B cell (primary cell): ENCODE results near the gene C20orf141. TPM values are rescaled to one million over a fixed set of nuclear protein-coding genes. Genes with fewer than 3 reads are reported as not detected.

Experiments
- ATAC-seq: fragments of 200-7000 bp; cut with Tn5 transposase; one replicate; pipeline ENCODE4 v1.10.0; 2021; ENCODE audit warnings: low read depth, mild to moderate bottlenecking, moderate number of reproducible peaks, moderate library complexity
- CTCF ChIA-PET: fragments of 350-600 bp; sonication (Branson Sonifier 250); formaldehyde crosslinking; loops from one replicate; lab custom pipeline; 2021; ENCODE audit warnings: antibody characterized with exemption, inconsistent platforms; lab: Charles Lee
- POLR2A ChIA-PET: fragments of 350-600 bp; sonication (Branson Sonifier 250); formaldehyde crosslinking; loops from one replicate; lab custom pipeline; 2021; ENCODE audit warnings: antibody characterized with exemption; lab: Charles Lee
- DNase-seq: peaks from one replicate; pipeline ENCODE4 v3.0.0; 2013
- H2AFZ ChIP-seq: 2 replicates; pipeline ENCODE4 v1.6.1; 2012; ENCODE audit warnings: mild to moderate bottlenecking, low read depth, low read length; ENCODE audit not compliant: insufficient read depth, poor library complexity, severe bottlenecking
- H3K27ac ChIP-seq, 2 donors: 1 replicate in 1 of 2; 2 replicates in 1 of 2; pipeline ENCODE4 v1.5.1; 2012 to 2013; ENCODE audit warnings: low read length in 2 of 2, mild to moderate bottlenecking in 2 of 2, moderate library complexity in 1 of 2
- H3K27me3 ChIP-seq, 4 experiments: fragments of 200-600 bp in 1 of 4; sonication (generic) in 1 of 4; replicated peaks in 1 of 4; 1 replicate in 2 of 4; 2 replicates in 2 of 4; pipeline versions ENCODE4 v1.6.1 to v1.7.0; 2013 to 2016; ENCODE audit warnings: low read length in 3 of 4, mild to moderate bottlenecking in 2 of 4, mixed read lengths in 1 of 4, moderate library complexity in 1 of 4; ENCODE audit not compliant: insufficient read depth in 4 of 4, control insufficient read depth in 3 of 4; ENCODE audit errors: control extremely low read depth in 1 of 4
- H3K36me3 ChIP-seq, 2 experiments: replicated peaks in 1 of 2; 1 replicate in 1 of 2; 2 replicates in 1 of 2; pipeline versions ENCODE4 v1.6.1 to v1.7.1; 2013; ENCODE audit warnings: low read length in 1 of 2; ENCODE audit not compliant: insufficient read depth in 2 of 2, control insufficient read depth in 1 of 2; ENCODE audit errors: control extremely low read depth in 1 of 2, extremely low read depth in 1 of 2
- H3K4me1 ChIP-seq, 2 donors: fragments of 200-600 bp in 1 of 2; sonication (generic) in 1 of 2; 1 replicate in 1 of 2; 2 replicates in 1 of 2; pipeline versions ENCODE4 v1.5.1 to v1.6.1; 2013 to 2017; ENCODE audit warnings: low read length in 2 of 2; ENCODE audit not compliant: control insufficient read depth in 2 of 2, insufficient read depth in 2 of 2
- H3K4me2 ChIP-seq: replicated peaks from 2 replicates; pipeline ENCODE3; 2012; ENCODE audit warnings: mild to moderate bottlenecking, low read depth, low read length; ENCODE audit not compliant: poor library complexity, severe bottlenecking
- H3K4me3 ChIP-seq, 5 experiments: fragments of 200-600 bp in 1 of 5; sonication (generic) in 1 of 5; 1 replicate in 3 of 5; 2 replicates in 2 of 5; pipeline versions ENCODE4 v1.5.1 to v1.7.0; 2011 to 2016; ENCODE audit warnings: low read length in 4 of 5, mild to moderate bottlenecking in 4 of 5, low read depth in 2 of 5, control low read depth in 1 of 5, moderate library complexity in 1 of 5; ENCODE audit not compliant: insufficient read depth in 1 of 5; ENCODE audit errors: control extremely low read depth in 1 of 5, extremely low read depth in 1 of 5
- H3K79me2 ChIP-seq: fragments of 200-600 bp; sonication (generic); one replicate; pipeline ENCODE4 v1.6.0; 2016; ENCODE audit warnings: low read length; ENCODE audit not compliant: control insufficient read depth, insufficient read depth
- H3K9ac ChIP-seq: fragments of 200-600 bp; sonication (generic); 2 replicates; pipeline ENCODE4 v1.6.1; 2017; ENCODE audit warnings: mild to moderate bottlenecking, low read length, moderate library complexity
- H3K9me3 ChIP-seq, 3 donors: one replicate each; pipeline versions ENCODE4 v1.6.1 to v1.7.1; 2013; ENCODE audit warnings: low read length in 2 of 3; ENCODE audit not compliant: control insufficient read depth in 2 of 3, insufficient read depth in 1 of 3; ENCODE audit errors: control extremely low read depth in 1 of 3
- H4K20me1 ChIP-seq: 2 replicates; pipeline ENCODE4 v1.6.0; 2012; ENCODE audit warnings: mild to moderate bottlenecking, low read length; ENCODE audit not compliant: insufficient read depth, control insufficient read depth, poor library complexity, severe bottlenecking
- H3K27ac Mint-ChIP-seq: one replicate; pipeline ENCODE4 v1.8.0; 2021; ENCODE audit warnings: mixed read lengths
- H3K27me3 Mint-ChIP-seq: one replicate; pipeline ENCODE4 v1.8.0; 2021; ENCODE audit warnings: mixed read lengths
- H3K4me1 Mint-ChIP-seq: one replicate; pipeline ENCODE4 v1.8.0; 2021; ENCODE audit warnings: mixed read lengths
- H3K4me3 Mint-ChIP-seq: one replicate; pipeline ENCODE4 v1.8.0; 2021; ENCODE audit warnings: mixed read lengths
- H3K9me3 Mint-ChIP-seq: one replicate; pipeline ENCODE4 v1.8.0; 2022; ENCODE audit warnings: mixed read lengths; ENCODE audit not compliant: insufficient read depth
- EZH2 ChIP-seq: IDR thresholded peaks from 2 replicates; pipeline ENCODE4 v1.6.1; 2012; ENCODE audit warnings: borderline replicate concordance, low read depth, mild to moderate bottlenecking, moderate library complexity, low read length; ENCODE audit not compliant: insufficient read depth, poor library complexity, severe bottlenecking
- WGBS: methylation state at CpG from one replicate; pipeline ENCODE4 v1.1.5; 2013; ENCODE audit warnings: missing lambda C conversion rate; ENCODE audit not compliant: insufficient coverage; 5-methylcytosine and 5-hydroxymethylcytosine counted together
- intact Hi-C: fragments of 100-400 bp; cut with micrococcal nuclease; formaldehyde crosslinking; loops from one replicate; pipeline ENCODE4 v1.10.0; 2022
- polyA plus RNA-seq: library from polyadenylated mRNA; depleted of rRNA; stranded (reverse); fragments of >200 nt; gene quantifications from 2 replicates; pipeline ENCODE4 v1.2.3, GENCODE V29; 2012
- total RNA-seq, 2 donors: library from RNA; stranded (reverse); fragments of 120-200 nt in 1 of 2; gene quantifications; 1 replicate in 1 of 2; 2 replicates in 1 of 2; pipeline versions ENCODE4 v1.2.3 to v1.2.4, GENCODE V29; 2013 to 2022
- TF ChIP-seq, protein P1 (sequence below): fragments of 200-600 bp; IDR thresholded peaks from one replicate; pipeline ENCODE4 v1.8.0; 2022; ENCODE audit warnings: antibody characterized with exemption, mild to moderate bottlenecking

C20orf141 gene
- total and polyA plus RNA-seq, 2 donors (not counting 1 experiment from before 2014, with no cell fraction given) = not detected

DNA sequence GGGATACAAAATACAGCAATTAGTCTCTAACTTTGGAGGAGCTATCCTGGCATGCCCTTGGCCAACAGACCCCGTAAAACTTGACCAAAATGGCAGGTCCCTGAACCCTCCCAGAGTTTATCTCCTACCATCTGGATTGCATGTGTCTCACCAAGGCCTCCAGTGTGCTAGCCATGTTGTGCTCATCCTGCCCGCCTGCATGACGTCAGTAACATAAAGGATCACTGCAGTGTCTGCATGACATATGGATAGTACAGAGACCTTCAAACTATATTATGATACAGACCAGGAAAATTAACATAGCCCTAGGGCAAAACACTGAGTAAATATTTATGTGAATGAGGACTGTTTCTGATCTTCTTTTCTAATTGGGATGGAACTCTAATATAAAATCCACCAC is 39.6 kb upstream of the C20orf141 start:
- ATAC-seq = no peak
- Mint-ChIP-seq H3K9me3 (no peaks in the 10 kb centered on the region), H3K4me3 (no peak overlapping the region), H3K27me3 (peaks cover 32% of the 10 kb centered on the region), H3K4me1 (no peaks in the 10 kb centered on the region), H3K27ac (no peak overlapping the region)
- ChIA-PET POLR2A (no interaction called here), CTCF (no interaction called here)
- 67% methylated on average over 1 of the region's 3 CpGs for WGBS
- H3K36me3 ChIP-seq = no peaks in the 10 kb centered on the region
- H3K9me3 ChIP-seq = peaks cover 0 to 7% (median 1%) of the 10 kb centered on the region in 3 donors
- no peaks in the 10 kb centered on the region for H3K79me2 ChIP-seq
- no peak for DNase-seq
- H4K20me1 ChIP-seq = no peaks in the 10 kb centered on the region
- no peaks in the 10 kb centered on the region for H3K4me1 ChIP-seq
- intact Hi-C loops = no loop called here
- no peak overlapping the region for H2AFZ ChIP-seq
- H3K4me2 ChIP-seq = no peak overlapping the region
- H3K27ac ChIP-seq = no peak overlapping the region
- peaks cover 0 to 5% (median 0%) of the 10 kb centered on the region in 4 experiments for H3K27me3 ChIP-seq
- H3K9ac ChIP-seq = no peak overlapping the region
- TF ChIP-seq, protein P1, sequence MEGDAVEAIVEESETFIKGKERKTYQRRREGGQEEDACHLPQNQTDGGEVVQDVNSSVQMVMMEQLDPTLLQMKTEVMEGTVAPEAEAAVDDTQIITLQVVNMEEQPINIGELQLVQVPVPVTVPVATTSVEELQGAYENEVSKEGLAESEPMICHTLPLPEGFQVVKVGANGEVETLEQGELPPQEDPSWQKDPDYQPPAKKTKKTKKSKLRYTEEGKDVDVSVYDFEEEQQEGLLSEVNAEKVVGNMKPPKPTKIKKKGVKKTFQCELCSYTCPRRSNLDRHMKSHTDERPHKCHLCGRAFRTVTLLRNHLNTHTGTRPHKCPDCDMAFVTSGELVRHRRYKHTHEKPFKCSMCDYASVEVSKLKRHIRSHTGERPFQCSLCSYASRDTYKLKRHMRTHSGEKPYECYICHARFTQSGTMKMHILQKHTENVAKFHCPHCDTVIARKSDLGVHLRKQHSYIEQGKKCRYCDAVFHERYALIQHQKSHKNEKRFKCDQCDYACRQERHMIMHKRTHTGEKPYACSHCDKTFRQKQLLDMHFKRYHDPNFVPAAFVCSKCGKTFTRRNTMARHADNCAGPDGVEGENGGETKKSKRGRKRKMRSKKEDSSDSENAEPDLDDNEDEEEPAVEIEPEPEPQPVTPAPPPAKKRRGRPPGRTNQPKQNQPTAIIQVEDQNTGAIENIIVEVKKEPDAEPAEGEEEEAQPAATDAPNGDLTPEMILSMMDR = no peak
- TF ChIP-seq EZH2 = no peak
- H3K4me3 ChIP-seq = no peak overlapping the region

DNA sequence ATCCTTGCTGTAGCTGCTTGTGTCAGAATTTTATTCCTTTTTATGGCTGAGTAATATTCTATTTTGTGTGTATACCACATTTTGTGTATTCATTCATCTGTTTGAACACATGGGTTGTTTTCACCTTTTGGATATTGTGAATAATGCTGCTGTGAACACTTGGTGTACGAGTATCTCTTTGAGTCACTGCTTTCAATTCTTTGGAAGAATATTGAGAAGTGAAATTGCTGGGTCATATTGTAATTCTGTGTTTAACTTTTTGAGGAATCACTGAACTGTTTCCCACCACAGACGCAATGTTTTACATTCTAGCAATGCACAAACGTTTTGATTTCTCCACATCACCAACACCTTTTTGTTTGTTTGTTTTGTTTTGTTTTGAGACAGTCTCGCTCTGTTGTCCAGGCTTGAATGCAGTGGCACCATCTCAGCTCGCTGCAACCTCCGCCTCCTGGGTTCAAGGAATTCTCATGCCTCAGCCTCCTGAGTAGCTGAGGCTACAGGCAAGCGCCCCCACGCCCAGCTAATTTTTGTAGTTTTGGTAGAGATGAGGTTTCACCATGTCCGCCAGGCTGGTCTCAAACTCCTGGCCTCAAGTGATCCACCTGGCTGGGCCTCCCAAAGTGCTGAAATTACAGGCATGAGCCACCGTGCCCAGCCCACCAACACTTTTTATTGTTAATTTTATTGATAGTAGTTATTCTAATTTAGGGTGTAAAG is 36.0 kb upstream of the C20orf141 start:
- Mint-ChIP-seq H3K9me3 (no peaks in the 10 kb centered on the region), H3K27me3 (peaks cover 34% of the 10 kb centered on the region), H3K4me1 (no peaks in the 10 kb centered on the region), H3K27ac (no peak overlapping the region), H3K4me3 (no peak overlapping the region)
- DNase-seq = no peak
- Histone ChIP-seq H3K27ac (no peak overlapping the region), H3K4me3 (no peak overlapping the region), H3K4me1 (no peaks in the 10 kb centered on the region), H3K36me3 (no peaks in the 10 kb centered on the region), H4K20me1 (no peaks in the 10 kb centered on the region), H3K9ac (no peak overlapping the region), H3K27me3 (peaks cover 0 to 5% (median 0%) of the 10 kb centered on the region in 4 experiments), H3K79me2 (no peaks in the 10 kb centered on the region), H3K9me3 (peaks cover 0 to 7% (median 1%) of the 10 kb centered on the region in 3 donors), H3K4me2 (no peak overlapping the region), H2AFZ (no peak overlapping the region)
- WGBS = 88% methylated on average over 4 of the region's 10 CpGs
- ATAC-seq = no peak
- intact Hi-C loops = no loop called here
- POLR2A ChIA-PET = no interaction called here
- no peak for TF ChIP-seq EZH2
- TF ChIP-seq, protein P1 = no peak
- CTCF ChIA-PET = no interaction called here
